Mesangial cell (primary cell): ENCODE data around the gene SYNJ2. TPM values are rescaled to one million over a fixed set of nuclear protein-coding genes. Genes with fewer than 3 reads are reported as not detected.

Experiments used
- total RNA-seq: library from RNA; depleted of rRNA; stranded (reverse); fragments of >200 nt; gene quantifications from 2 replicates; pipeline ENCODE4 v1.2.3, GENCODE V29; 2015

Gene SYNJ2, protein sequence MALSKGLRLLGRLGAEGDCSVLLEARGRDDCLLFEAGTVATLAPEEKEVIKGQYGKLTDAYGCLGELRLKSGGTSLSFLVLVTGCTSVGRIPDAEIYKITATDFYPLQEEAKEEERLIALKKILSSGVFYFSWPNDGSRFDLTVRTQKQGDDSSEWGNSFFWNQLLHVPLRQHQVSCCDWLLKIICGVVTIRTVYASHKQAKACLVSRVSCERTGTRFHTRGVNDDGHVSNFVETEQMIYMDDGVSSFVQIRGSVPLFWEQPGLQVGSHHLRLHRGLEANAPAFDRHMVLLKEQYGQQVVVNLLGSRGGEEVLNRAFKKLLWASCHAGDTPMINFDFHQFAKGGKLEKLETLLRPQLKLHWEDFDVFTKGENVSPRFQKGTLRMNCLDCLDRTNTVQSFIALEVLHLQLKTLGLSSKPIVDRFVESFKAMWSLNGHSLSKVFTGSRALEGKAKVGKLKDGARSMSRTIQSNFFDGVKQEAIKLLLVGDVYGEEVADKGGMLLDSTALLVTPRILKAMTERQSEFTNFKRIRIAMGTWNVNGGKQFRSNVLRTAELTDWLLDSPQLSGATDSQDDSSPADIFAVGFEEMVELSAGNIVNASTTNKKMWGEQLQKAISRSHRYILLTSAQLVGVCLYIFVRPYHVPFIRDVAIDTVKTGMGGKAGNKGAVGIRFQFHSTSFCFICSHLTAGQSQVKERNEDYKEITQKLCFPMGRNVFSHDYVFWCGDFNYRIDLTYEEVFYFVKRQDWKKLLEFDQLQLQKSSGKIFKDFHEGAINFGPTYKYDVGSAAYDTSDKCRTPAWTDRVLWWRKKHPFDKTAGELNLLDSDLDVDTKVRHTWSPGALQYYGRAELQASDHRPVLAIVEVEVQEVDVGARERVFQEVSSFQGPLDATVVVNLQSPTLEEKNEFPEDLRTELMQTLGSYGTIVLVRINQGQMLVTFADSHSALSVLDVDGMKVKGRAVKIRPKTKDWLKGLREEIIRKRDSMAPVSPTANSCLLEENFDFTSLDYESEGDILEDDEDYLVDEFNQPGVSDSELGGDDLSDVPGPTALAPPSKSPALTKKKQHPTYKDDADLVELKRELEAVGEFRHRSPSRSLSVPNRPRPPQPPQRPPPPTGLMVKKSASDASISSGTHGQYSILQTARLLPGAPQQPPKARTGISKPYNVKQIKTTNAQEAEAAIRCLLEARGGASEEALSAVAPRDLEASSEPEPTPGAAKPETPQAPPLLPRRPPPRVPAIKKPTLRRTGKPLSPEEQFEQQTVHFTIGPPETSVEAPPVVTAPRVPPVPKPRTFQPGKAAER (N-terminal part only)
- 33.7 and 39.3 TPM in 2 replicates for total RNA-seq

DNA sequence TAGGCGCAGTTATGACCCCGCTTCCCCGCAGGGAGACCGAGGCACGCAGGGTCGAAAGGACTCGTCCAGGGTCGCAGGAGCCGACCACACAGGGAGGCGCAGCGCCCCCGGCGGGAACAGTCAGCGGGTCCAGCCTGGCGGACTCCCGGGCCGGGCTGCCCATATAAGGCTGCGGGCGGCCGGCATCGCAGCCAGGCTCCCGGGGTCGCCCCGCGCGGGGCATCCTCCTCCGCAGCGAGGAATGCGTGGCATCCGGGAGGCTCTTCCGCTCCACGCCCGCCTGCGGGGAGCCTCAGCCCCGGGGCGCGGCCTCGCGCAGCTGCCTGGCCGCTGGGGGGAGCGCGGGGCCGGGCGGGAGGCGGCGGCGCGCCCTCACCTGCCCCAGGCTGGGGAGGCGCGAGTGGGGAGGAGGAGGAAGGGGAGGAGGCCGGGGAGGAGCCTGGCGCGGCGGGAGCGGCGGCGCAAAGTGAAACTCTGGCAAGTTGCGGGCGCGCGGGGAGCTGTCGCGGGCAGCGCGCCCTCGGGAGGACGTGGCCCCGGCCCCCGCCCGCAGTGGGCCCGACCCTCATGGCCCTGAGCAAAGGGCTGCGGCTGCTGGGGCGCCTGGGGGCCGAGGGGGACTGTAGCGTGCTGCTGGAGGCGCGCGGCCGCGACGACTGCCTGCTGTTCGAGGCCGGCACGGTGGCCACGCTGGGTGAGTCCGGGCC lies at the start of gene SYNJ2:
SYNJ2 (plus strand) TSS at position 469 of the 707 bp plus-strand sequence; CDS start at position 568, 99 bp downstream.

Other genes with a start within 250 kb of the SYNJ2 start
- gene SNX9, start 158.6 kb upstream of the SYNJ2 start, total RNA-seq, result 33.0 and 38.6 TPM in 2 replicates
- 5.5 and 6.8 TPM in 2 replicates for gene SERAC1, start 186.4 kb downstream of the SYNJ2 start, total RNA-seq
- gene GTF2H5, start 186.5 kb downstream of the SYNJ2 start, total RNA-seq, result 2.9 and 3.0 TPM in 2 replicates